GM21576 (cell line): Measurements from ENCODE around the gene CYGB.

Experiments used
- ATAC-seq: cut with Tn5 transposase; IDR thresholded peaks from one replicate; pipeline ENCODE4 v1.9.1; 2021; ENCODE audit warnings: mild to moderate bottlenecking, moderate library complexity; ENCODE audit not compliant: unreplicated experiment

The CYGB gene

GRCh38 chr17:76551685-76552084 is 14.2 kb upstream of the CYGB start:
- no peak for ATAC-seq

GRCh38 chr17:76550712-76551615 is 13.5 kb upstream of the CYGB start:
- ATAC-seq, result no peak

DNA sequence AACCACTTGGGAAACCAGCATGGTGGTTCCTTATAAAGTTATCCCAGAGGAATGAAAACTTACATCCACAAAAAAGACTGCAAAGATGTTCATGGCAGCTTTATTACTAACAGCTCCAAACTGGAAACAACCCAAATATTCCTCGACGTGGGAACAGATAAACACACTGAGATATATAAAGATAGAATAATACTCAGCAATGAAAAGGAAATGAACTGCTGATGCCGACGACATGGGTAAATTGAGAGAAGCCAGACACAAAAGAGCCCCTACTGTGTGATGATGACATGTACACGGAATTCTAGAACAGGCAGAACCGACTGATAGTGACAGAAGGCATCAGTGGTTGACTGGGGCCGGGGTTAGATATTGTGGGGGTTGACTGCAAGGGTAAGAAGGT is 12.0 kb upstream of the CYGB start:
- no peak for ATAC-seq

GRCh38 chr17:76549215-76549518 is 11.7 kb upstream of the CYGB start:
- no peak for ATAC-seq

- ATAC-seq, result no peak
Measured at GRCh38 chr17:76548378-76549214, 11.1 kb upstream of the CYGB start.

DNA sequence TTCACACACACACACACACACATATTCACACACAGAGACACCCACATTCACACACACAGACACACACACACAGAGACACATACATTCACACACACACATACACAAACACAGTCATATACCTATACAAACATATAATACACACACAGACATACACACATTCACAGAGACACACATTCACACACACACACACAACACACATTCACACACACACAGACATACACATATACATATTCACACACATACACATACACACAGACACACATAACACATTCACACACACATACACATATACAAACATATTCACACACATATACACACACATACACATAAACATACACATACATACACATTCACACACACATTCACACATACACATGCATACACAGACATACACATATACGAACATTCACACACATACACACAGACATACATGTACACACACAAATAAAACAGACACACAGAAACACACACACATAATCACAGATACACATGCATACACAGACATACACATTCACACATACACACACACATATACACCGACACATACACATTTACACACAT is 10.2 kb upstream of the CYGB start:
- ATAC-seq, result no peak

DNA sequence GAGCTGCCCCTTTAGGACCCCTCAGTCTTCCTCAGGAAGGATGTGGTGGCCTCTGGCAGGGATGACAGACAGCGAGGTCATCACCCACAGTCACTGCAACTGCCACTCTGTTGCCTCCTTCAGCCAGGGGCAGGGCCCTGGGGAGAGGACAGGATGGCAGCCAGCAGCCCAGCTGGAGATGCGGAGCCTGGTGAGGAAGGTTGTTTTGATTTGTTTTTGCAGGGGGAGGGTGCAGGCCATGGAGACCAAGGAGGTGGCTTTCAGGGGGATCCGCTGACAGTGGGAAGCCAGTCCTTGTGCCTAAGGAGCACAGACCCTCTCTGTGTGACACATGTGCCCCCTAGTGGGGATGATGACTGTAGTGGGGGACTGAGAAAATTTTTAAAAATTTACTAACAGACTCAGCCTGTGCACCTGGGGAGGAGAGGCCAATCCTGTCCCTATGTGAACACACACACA is 9.7 kb upstream of the CYGB start:
- ATAC-seq, result no peak

DNA sequence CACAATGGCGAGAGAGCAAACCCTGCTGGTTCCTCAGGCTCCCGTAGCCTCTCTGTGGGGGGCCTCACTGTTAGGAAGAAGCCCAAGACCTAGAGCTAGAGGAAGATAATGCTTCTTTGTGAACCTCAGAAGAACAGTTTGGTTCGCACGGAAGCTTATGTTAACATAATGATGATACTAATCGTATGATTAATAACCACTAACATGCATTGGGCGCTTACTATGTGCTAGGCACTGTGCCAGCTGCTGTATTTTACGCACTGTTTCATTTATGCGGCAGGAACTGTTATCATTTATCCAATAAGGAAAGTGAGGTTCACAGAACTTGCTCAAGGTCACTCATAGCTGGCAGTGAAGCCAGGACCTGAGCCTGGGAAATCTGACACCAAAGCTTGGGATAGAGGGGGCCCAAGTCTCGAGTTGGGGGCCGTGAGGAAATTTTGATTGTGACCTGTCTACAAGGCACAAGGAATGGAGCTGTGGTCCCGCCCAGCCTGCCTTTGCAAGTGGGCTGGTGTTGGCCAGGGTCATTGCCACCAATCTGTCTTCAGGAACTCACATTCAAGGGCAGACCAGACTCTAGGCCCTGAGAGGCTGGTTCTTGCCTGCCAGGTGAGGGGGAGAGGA is 9.2 kb upstream of the CYGB start:
- no peak for ATAC-seq

DNA sequence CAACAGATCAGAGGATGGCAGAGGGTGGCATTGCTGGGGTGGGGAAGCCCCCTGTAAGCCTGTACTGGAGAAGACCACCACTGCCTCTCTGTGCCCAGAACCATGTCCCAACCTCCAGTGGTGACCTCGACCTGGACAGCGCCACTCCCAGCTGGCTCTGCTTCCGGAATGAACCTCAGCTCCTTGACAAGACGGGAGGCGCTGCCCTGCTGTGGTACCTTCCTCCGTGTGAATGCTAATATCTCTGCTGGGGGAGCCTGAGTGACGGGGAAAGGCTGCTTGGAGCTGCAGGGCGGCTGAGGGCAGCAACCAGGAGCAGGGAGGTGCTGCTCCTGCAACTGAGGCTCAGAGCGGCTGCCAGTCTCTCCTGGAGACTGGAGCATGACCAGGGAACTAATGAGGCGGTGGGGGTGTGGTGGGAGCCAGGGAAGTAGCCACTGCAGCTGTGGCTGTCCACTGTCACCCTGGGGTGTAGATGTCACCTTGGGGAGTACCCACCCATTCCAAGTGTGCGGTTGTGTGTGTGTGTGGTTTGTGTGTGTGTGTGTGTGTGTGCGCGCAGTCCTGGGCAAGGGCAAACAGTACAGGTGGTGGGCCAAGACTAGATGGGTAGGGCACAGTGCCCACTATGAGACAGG is 8.5 kb upstream of the CYGB start:
- ATAC-seq, result no peak

GRCh38 chr17:76544546-76545365 is 7.2 kb upstream of the CYGB start:
- ATAC-seq, result no peak

DNA sequence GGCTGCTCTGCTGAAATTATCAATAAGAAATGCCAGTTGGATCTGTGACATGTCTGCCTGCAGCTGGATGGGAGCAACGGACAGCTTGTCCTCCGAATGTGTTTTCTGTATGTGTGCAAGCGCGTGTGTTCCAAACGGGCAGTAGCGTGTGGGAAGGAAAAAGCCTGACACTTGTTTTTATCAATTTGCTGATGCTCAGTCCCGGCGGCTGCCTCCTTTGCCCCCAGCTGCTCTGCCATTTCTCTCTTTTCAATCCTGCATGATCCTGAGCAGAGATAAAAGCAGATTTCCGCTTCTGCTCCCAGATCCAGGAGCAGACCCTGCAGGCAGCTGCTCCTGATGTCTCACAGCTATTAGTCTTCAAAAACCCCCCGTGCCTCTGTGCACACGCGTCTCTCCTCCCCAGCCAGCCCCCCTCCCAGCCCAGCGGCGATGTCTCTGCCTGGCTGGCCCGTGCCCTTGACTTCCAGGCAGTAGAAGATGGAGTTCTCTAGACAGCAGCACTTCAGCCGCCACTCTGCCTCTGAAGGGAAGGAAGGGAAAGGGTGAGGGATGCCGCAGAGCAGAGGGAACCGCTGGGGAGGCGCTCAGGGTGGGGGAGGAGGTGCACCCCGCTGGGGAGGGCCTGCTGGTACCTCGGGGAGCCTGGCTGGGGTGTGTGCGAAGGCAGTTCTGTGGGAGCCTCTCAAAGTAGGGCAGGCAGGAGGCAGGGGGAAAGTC is 6.5 kb upstream of the CYGB start:
- ATAC-seq, result no peak

GRCh38 chr17:76543482-76543825 is 5.9 kb upstream of the CYGB start:
- ATAC-seq, result no peak

GRCh38 chr17:76542984-76543383 is 5.5 kb upstream of the CYGB start:
- no peak for ATAC-seq

DNA sequence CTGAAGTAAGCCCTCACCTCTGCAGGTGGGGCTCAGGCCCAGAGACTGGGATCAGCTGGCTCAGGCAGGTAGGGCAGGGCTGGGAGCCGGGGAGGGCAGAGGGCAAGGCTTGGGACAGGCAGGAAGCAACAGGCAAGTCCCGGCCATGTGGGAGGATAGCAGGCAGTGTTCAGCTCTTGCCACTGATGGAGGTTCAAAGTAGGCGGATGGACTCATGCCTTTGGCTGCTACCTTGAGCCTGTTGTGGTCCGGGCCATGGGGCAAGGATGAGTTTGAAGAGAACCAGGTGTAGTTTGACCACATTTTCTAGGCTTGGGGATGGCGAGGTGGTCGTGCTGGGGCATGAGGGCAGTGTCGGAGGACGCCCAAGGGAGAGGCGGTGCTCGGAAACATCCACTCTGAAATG is 5.1 kb upstream of the CYGB start:
- ATAC-seq, result no peak

GRCh38 chr17:76541739-76542454 is 4.4 kb upstream of the CYGB start:
- ATAC-seq, result no peak

- ATAC-seq, result no peak
Measured at GRCh38 chr17:76540381-76541300, 3.1 kb upstream of the CYGB start.

DNA sequence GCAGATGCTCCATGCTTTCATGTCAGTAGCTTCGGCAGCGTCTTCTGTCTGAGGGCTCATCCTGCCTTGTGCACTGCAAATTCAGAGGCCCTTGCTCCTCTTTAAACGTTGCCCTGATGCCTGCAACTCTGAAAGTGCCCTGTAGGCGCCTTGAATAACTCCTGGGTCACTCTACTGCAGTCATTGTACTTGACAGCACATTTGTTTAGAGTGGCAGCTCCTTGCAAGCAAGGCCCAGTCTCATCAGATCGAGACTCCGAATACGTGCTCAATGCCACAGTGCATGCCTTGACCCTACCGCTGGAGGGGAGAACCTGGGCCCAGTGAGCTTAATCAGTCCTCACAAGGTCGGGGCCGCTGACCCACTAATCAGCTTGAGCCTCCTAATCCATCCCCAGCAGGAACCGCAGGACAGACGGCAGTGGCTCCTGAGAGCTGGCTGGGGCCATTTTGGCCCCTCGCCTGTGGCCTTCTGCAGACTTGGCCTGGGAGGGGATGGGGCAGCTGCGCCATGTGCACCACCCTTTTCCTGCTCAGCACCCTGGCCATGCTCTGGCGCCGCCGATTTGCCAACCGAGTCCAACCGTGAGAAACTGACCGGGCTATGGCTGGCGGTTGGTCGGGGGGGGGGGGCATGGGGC is 2.2 kb upstream of the CYGB start, which contains the start of gene PRCD:
TSS of gene PRCD (plus strand) at position 414 of the 641 bp plus-strand sequence. CDS start at position 512, 98 bp downstream.
- no peak for ATAC-seq
